NK-92 treated with Interleukin-12 subunit alpha and Interleukin-12 subunit beta, amount 100 ng/mL, for 24 hours (cell line): ENCODE measurements around the gene SEMA5A.

ENCODE experiments used
- DNase-seq: peaks from one replicate; lab custom pipeline; 2025; lab: John Stamatoyannopoulos, UW

The SEMA5A gene

GRCh38 chr5:9515436-9515835 is 30.4 kb downstream of the SEMA5A start:
- no peak for DNase-seq

- DNase-seq, result no peak
Measured at GRCh38 chr5:9514968-9515367, 30.9 kb downstream of the SEMA5A start.

- no peak for DNase-seq
Measured at GRCh38 chr5:9513827-9514226, 32.0 kb downstream of the SEMA5A start.

- DNase-seq, result no peak
Measured at GRCh38 chr5:9512457-9512856, 33.4 kb downstream of the SEMA5A start.

- no peak for DNase-seq
Measured at GRCh38 chr5:9507974-9508373, 37.9 kb downstream of the SEMA5A start.

GRCh38 chr5:9505225-9505624 is 40.6 kb downstream of the SEMA5A start:
- no peak for DNase-seq

- no peak for DNase-seq
Measured at GRCh38 chr5:9502864-9503263, 43.0 kb downstream of the SEMA5A start.

GRCh38 chr5:9502050-9502834 is 43.6 kb downstream of the SEMA5A start:
- DNase-seq, result no peak

- DNase-seq, result no peak
Measured at GRCh38 chr5:9500625-9501024, 45.2 kb downstream of the SEMA5A start.

- no peak for DNase-seq
Measured at GRCh38 chr5:9500193-9500592, 45.7 kb downstream of the SEMA5A start.

GRCh38 chr5:9499498-9499876 is 46.4 kb downstream of the SEMA5A start:
- no peak for DNase-seq

GRCh38 chr5:9498541-9499497 is 47.1 kb downstream of the SEMA5A start:
- no peak for DNase-seq

- no peak for DNase-seq
Measured at GRCh38 chr5:9497347-9497746, 48.5 kb downstream of the SEMA5A start.

GRCh38 chr5:9496801-9497200 is 49.1 kb downstream of the SEMA5A start:
- no peak for DNase-seq

GRCh38 chr5:9495121-9495520 is 50.8 kb downstream of the SEMA5A start:
- DNase-seq, result no peak

- no peak for DNase-seq
Measured at GRCh38 chr5:9494301-9494700, 51.6 kb downstream of the SEMA5A start.

GRCh38 chr5:9490494-9491097 is 55.3 kb downstream of the SEMA5A start:
- no peak for DNase-seq

GRCh38 chr5:9483779-9484178 is 62.1 kb downstream of the SEMA5A start:
- no peak for DNase-seq

- DNase-seq, result no peak
Measured at GRCh38 chr5:9483243-9483642, 62.6 kb downstream of the SEMA5A start.

- DNase-seq, result no peak
Measured at GRCh38 chr5:9482381-9482780, 63.5 kb downstream of the SEMA5A start.

GRCh38 chr5:9480499-9480898 is 65.4 kb downstream of the SEMA5A start:
- DNase-seq, result no peak

GRCh38 chr5:9479990-9480389 is 65.9 kb downstream of the SEMA5A start:
- no peak for DNase-seq

- DNase-seq, result no peak
Measured at GRCh38 chr5:9479361-9479760, 66.5 kb downstream of the SEMA5A start.
